GM04504 (cell line): ENCODE results near the gene C22orf23.

Experiments
- DNase-seq: peaks from one replicate; pipeline ENCODE4 v3.0.0-alpha.2; 2012; ENCODE audit warnings: low read depth

C22orf23 gene

GRCh38 chr22:37953437-37954179 lies at the start of gene C22orf23, which contains the start of gene POLR2F:
Gene C22orf23, minus strand, starts transcription at chr22:37953601. Its CDS starts 452 bp downstream, at chr22:37953149.
Gene POLR2F, plus strand, starts transcription at chr22:37953699. Its CDS starts 89 bp downstream, at chr22:37953788.
- DNase-seq, result peak; percentile 91

DNA sequence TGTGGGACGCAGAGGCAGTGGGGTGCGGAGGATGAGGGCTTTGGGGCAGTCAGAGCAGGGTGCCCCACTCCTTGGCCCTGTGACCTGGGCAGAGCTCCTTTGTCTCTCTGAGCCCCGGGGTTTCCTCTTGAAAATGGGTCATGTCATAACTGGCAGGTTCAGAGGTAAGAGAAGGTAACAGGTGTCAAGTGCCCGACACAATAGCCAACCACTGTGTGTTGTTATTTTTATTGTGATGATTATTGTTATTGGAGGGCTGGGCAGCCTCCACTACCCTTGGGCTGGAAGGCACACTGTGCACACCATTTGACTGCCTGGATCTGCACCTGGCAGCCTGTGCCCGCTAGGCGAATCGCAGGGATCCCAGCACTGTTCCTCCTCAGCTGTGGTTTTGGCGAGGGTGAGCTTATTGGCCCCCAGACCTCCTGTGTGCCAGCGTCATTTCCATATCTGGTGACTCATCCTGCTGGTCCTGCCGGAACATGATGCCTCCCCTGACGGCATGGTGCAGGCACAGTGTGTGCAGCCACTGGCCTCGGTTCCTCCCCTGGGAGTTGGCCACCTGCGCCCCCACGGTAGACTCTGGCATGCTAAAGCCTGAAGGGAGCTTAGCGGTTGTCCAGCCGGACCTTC lies 46.4 kb upstream of the C22orf23 start:
- DNase-seq, result no peak

DNA sequence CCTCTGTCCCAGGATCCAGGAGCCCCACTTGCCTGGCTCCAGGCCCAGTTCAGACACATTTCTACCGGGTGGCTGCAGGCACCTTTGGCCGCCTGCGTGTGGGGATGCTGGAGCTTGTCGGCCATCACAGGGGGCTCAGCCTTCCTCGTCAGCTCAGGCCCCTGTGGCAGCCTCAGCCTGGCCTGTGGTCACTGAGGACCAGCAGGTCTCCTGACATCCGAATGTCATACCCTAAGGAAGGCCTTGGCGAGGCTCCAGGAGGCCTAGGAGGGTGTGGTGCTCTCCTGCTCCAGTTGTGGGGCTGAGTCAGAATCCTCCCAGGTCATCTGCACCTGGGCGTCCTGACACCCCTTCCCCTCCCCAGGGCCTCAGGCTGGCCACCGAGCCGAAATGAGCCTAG lies 45.8 kb upstream of the C22orf23 start:
- no peak for DNase-seq

DNA sequence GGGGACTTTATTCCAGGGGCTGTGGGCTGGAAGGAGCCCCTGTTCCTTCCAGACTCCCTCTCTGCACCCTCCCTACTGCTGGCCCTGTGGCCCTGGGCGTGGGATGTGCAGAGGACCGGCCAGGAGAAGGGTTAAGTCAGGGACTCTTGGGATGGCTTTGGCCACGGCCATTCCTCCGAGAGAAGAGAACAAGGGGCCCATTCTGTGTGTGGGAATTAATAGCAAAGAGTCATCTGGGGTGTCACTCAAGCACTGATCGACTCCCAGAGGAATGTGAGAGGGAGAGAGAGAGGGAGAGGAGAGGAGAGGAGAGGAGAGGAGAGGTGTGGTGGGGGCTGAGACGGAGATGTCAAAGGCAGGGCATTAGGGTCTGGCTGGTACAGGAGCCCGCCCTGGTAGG lies 45.1 kb upstream of the C22orf23 start:
- no peak for DNase-seq

GRCh38 chr22:37996515-37997246 lies 43.3 kb upstream of the C22orf23 start:
- DNase-seq, result no peak

DNA sequence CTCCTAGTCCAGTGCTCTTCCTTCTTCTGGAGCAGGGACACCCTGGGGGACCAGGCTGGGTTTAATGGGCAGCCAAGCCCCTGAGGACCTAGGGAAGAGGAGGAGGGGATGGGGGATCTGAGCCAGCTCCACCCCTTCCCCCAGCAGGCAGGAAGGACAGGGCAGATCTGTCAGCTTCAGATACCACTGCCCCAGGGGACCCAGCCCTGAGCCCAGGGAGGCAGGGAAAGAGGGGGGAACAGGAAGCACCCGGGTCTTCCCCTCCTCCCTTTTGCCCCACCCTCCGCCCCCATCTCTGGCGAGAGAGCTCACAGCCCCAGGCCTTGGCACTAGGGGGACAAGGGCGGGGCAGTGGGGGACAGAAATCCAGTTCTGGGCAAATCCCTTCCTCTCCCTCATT lies 42.7 kb upstream of the C22orf23 start:
- no peak for DNase-seq

GRCh38 chr22:37995460-37995859 lies 42.1 kb upstream of the C22orf23 start:
- no peak for DNase-seq

DNA sequence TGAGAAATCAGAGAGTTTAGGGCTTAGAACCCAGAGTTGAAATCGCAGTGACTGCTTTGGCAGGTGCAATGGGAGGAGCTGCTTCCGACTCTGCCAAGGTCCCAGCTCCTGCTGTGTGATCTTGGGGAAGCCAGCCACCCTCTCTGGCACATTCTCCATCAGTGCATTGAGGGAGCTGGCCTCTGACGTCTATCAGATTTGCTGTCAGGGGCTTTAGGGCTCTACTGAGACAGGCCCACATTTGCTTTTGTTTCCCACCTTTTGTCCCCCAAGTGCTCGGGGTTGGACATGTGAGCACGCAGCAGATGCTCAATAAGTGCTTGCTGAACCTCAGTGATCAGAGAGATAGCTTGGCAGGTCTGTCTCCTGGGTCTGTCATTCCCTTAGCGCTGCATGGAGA lies 41.6 kb upstream of the C22orf23 start:
- no peak for DNase-seq

- no peak for DNase-seq
Observed at GRCh38 chr22:37994049-37994448, 40.6 kb upstream of the C22orf23 start.

- DNase-seq, result no peak
Observed at GRCh38 chr22:37991731-37992442, 38.5 kb upstream of the C22orf23 start.

- no peak for DNase-seq
Observed at GRCh38 chr22:37990862-37991261, 37.5 kb upstream of the C22orf23 start.

- DNase-seq, result no peak
Observed at GRCh38 chr22:37990301-37990700, 36.9 kb upstream of the C22orf23 start.

DNA sequence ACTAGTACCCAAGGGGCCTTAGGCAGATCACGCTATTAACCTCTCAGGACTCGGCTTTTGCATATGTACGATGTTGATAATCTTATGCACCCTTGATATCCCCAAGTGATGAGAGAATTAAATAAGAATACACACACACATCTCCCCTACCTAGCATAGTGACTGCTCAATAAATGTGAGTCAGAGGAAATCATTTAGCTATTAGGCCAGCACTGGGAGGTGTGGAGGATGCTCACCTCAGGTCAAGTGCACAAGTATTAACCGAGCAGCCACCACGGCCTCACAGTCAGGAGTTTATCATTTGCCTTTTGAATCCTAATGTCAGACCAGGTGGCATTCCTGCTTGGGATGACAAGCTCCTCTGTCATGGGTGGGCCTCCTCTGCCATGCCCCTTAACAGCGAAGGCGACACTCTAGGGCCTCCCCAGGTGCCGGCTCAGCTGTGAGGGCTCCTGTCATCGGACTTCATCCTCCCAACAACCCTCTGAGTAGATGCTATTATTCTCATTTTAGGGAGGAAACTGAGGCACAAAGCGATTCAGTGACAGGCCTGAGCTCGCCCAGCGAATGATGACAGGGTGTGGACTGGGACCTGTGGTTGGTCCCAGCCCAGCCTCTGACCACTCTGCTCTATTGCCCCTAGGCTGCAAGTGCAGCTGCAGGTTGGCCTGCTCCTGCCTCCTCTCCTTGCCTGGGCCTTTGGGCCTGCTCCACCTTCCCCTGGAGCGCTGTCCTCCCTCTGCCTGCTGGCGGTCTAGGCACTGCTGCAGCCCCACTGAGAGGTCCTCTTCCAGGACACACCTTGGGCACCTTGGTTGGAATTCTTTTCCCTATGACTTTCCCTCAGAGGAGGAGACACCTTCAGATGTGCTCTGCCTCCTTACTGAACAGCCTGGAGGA lies 36.0 kb upstream of the C22orf23 start:
- DNase-seq, result no peak

DNA sequence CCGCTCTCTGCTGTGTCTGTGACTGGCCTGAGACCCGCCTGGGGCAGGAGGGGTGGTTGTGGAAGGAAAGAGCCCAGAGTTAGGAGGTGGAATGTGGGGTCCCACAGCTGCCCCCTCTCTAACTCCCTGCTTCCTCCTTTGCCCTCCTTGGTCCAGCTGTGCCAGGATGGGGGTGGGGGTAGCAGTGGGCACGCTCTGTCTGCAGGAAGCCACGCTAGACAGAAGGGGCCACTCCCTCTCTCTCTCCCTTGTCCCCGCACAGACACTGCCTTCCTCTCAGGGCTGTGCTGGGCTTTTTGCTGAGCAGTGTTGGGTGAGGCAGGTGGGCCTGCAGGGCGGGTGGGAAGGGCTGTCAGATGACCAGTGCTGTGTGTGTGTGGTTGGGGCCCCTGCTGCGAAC lies 33.0 kb upstream of the C22orf23 start:
- no peak for DNase-seq

- no peak for DNase-seq
Observed at GRCh38 chr22:37985751-37986281, 32.4 kb upstream of the C22orf23 start.

- no peak for DNase-seq
Observed at GRCh38 chr22:37985050-37985585, 31.7 kb upstream of the C22orf23 start.

DNA sequence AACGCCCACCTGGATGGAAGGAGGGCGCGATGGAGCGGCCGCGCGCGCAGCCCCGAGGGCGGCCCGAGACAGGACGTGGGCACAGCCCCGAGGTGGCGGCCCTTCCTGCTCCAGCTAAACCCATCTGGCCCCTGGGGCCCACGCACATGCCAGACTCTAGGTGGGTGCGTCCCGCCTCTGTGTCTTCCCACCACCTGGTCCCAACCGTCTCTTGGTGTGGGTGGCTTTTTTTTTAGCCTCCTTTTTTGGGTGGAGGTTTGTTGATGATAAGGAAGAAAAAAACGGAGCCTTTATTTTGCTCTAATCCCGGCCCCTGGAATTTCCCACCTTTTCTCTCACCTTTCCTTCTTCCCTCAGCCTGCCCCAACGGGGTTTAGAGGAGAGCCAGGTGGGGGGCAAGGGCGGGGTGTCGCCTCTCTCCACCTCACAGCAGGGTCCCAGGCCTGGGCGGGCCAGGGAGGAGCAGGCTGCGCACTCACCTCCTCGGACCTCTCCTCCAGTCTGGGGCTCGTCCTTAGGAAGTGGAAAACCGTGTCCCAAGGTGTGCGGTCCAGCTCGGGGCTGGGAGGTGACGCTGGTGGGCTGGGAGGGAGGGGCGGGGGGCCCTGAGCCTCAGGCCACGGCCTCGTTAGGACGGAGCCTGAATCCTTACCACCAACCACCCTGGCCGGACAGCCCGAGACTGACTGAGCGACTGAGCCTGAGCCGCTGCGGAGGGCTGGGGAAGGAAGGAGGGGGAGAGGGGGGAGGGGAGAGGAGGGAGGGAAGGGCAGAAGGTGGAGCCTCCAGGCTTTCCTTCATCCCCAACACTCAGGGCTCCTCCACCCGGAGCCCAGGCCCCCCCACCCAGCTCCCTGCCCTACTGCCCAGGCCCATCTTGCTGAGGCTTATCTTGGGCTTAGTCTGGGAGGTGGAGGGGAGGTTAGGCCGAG lies 30.7 kb upstream of the C22orf23 start, which contains the start of gene SOX10:
Gene SOX10, minus strand, starts transcription at position 696 of the 932 bp plus-strand sequence. CDS start 771 bp downstream, outside the sequence.
- no peak for DNase-seq

- no peak for DNase-seq
Observed at GRCh38 chr22:37982938-37983859, 29.8 kb upstream of the C22orf23 start.
